ENCODE results near the gene PHF21A. TPM values are rescaled to one million over a fixed set of nuclear protein-coding genes. Genes with fewer than 3 reads are reported as not detected.

The PHF21A gene
- total RNA-seq, 1 experiment from 2014 or later = 29.4 TPM

GRCh38 chr11:46051102-46051501 lies 70.2 kb downstream of the PHF21A start (continued):
- TF ChIP-seq SP1 (CRISPR knock-in tag; conservative IDR thresholded peaks at IDR 0.05) = no peak
- no peak for TF ChIP-seq GABPB1 (CRISPR knock-in tag; IDR thresholded peaks at IDR 0.05)
- TF ChIP-seq, protein P1, sequence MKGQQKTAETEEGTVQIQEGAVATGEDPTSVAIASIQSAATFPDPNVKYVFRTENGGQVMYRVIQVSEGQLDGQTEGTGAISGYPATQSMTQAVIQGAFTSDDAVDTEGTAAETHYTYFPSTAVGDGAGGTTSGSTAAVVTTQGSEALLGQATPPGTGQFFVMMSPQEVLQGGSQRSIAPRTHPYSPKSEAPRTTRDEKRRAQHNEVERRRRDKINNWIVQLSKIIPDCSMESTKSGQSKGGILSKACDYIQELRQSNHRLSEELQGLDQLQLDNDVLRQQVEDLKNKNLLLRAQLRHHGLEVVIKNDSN (CRISPR knock-in tag; IDR thresholded peaks at IDR 0.05) = no peak
- TF ChIP-seq, protein P2, sequence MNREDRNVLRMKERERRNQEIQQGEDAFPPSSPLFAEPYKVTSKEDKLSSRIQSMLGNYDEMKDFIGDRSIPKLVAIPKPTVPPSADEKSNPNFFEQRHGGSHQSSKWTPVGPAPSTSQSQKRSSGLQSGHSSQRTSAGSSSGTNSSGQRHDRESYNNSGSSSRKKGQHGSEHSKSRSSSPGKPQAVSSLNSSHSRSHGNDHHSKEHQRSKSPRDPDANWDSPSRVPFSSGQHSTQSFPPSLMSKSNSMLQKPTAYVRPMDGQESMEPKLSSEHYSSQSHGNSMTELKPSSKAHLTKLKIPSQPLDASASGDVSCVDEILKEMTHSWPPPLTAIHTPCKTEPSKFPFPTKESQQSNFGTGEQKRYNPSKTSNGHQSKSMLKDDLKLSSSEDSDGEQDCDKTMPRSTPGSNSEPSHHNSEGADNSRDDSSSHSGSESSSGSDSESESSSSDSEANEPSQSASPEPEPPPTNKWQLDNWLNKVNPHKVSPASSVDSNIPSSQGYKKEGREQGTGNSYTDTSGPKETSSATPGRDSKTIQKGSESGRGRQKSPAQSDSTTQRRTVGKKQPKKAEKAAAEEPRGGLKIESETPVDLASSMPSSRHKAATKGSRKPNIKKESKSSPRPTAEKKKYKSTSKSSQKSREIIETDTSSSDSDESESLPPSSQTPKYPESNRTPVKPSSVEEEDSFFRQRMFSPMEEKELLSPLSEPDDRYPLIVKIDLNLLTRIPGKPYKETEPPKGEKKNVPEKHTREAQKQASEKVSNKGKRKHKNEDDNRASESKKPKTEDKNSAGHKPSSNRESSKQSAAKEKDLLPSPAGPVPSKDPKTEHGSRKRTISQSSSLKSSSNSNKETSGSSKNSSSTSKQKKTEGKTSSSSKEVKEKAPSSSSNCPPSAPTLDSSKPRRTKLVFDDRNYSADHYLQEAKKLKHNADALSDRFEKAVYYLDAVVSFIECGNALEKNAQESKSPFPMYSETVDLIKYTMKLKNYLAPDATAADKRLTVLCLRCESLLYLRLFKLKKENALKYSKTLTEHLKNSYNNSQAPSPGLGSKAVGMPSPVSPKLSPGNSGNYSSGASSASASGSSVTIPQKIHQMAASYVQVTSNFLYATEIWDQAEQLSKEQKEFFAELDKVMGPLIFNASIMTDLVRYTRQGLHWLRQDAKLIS (CRISPR knock-in tag; IDR thresholded peaks at IDR 0.05; ENCODE audit: borderline replicate concordance) = no peak
- TF ChIP-seq RORB (CRISPR knock-in tag; IDR thresholded peaks at IDR 0.05) = no peak
- TF ChIP-seq HMGXB4 (CRISPR knock-in tag; IDR thresholded peaks at IDR 0.05) = no peak
- no peak for TF ChIP-seq RELA (CRISPR knock-in tag; IDR thresholded peaks at IDR 0.05; ENCODE audit: borderline replicate concordance)
- no peak for TF ChIP-seq TP53 (CRISPR knock-in tag; IDR thresholded peaks at IDR 0.05)

DNA sequence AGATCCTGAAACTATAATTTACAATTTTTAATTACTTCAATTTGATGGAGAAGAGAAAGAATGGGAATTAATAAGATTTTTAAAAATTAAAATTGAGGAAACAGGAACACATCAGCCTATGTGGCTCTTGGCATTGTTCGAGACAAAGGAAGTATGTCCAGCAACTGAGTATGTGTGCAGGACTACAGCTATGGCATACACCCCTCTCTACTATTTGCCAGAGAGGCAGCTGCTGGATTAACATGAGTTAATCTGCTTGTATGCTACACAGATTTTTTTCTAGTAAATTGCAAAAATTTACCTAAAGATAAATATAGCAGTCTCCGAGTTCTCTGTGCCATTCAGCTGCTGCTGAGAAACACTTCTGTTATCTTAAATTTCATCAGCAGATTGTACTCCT lies 70.6 kb downstream of the PHF21A start:
- ATAC-seq = no peak
- CTCF ChIA-PET = interaction anchor here (1.3 to 1.5 kb wide), 3 partner anchors 15 to 85 kb away, joined by 3 to 4 read pairs (median 3); no protein-coding TSS in a partner anchor
- H3K9me3 Mint-ChIP-seq = peaks cover 6% of the 10 kb centered on the region; the same call in 1 of the 2 replicates
- no peak overlapping the region; the same call in 1 of the 2 replicates for H3K27ac Mint-ChIP-seq
- peaks cover 10% of the 10 kb centered on the region; the same call in 1 of the 2 replicates for H3K36me3 Mint-ChIP-seq
- DNase-seq (ENCODE audit: low spot score) = no peak
- POLR2A ChIA-PET = no interaction called here
- TF ChIP-seq, protein P3, sequence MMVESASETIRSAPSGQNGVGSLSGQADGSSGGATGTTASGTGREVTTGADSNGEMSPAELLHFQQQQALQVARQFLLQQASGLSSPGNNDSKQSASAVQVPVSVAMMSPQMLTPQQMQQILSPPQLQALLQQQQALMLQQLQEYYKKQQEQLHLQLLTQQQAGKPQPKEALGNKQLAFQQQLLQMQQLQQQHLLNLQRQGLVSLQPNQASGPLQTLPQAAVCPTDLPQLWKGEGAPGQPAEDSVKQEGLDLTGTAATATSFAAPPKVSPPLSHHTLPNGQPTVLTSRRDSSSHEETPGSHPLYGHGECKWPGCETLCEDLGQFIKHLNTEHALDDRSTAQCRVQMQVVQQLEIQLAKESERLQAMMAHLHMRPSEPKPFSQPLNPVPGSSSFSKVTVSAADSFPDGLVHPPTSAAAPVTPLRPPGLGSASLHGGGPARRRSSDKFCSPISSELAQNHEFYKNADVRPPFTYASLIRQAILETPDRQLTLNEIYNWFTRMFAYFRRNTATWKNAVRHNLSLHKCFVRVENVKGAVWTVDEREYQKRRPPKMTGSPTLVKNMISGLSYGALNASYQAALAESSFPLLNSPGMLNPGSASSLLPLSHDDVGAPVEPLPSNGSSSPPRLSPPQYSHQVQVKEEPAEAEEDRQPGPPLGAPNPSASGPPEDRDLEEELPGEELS (CRISPR knock-in tag; IDR thresholded peaks at IDR 0.05) = no peak
- TF ChIP-seq PRDM15 (CRISPR knock-in tag; IDR thresholded peaks at IDR 0.05) (no peak), JAZF1 (CRISPR knock-in tag; IDR thresholded peaks at IDR 0.05) (no peak)
- no peak overlapping the region for H3K4me3 Mint-ChIP-seq
- H3K4me1 Mint-ChIP-seq = peaks cover 73% of the 10 kb centered on the region
- H3K27me3 Mint-ChIP-seq (ENCODE audit: low read depth) = no peaks in the 10 kb centered on the region

All from WTC11 (cell line).